Neural cell (in vitro differentiated cells): Measurements from ENCODE around the gene PUM1.

Source experiments
- EP300 ChIP-seq: fragments of 450-650 bp; conservative IDR thresholded peaks from 2 replicates; pipeline ENCODE4 v1.6.1; 2014; ENCODE audit warnings: antibody characterized with exemption, mild to moderate bottlenecking, moderate library complexity; ENCODE audit not compliant: poor library complexity, severe bottlenecking
- EZH2 ChIP-seq: fragments of 200-600, 300-800 bp; shearing (Covaris generic), sonication (generic); IDR thresholded peaks from 2 replicates; pipeline ENCODE4 v1.6.1; 2014; ENCODE audit warnings: antibody characterized with exemption, low read length, borderline replicate concordance, mild to moderate bottlenecking; ENCODE audit not compliant: insufficient read depth, poor library complexity, severe bottlenecking
- POLR2AphosphoS5 ChIP-seq: IDR thresholded peaks from 2 replicates; pipeline ENCODE4 v1.6.1; 2012
- RAD21 ChIP-seq: fragments of 450-650 bp; conservative IDR thresholded peaks from 2 replicates; pipeline ENCODE4 v1.6.1; 2014; ENCODE audit warnings: antibody characterized with exemption, mild to moderate bottlenecking, moderate library complexity
- REST ChIP-seq: IDR thresholded peaks from 2 replicates; pipeline ENCODE4 v1.6.1; 2012; ENCODE audit warnings: borderline replicate concordance
- SMC3 ChIP-seq: fragments of 450-650 bp; conservative IDR thresholded peaks from 2 replicates; pipeline ENCODE4 v1.6.1; 2014; ENCODE audit warnings: antibody characterized with exemption, mild to moderate bottlenecking, moderate library complexity; ENCODE audit not compliant: poor library complexity
- TAF1 ChIP-seq: IDR thresholded peaks from 2 replicates; pipeline ENCODE4 v1.6.1; 2012; ENCODE audit warnings: low read depth
- TF ChIP-seq, protein P1 (sequence below): fragments of 450-650 bp; IDR thresholded peaks from 2 replicates; pipeline ENCODE4 v1.5.1; 2014; ENCODE audit warnings: antibody characterized with exemption, mild to moderate bottlenecking, moderate library complexity; ENCODE audit not compliant: poor library complexity, severe bottlenecking

GRCh38 chr1:31051611-31052010 is 13.9 kb downstream of the PUM1 start:
- no peak for TF ChIP-seq RAD21
- TF ChIP-seq, protein P1, sequence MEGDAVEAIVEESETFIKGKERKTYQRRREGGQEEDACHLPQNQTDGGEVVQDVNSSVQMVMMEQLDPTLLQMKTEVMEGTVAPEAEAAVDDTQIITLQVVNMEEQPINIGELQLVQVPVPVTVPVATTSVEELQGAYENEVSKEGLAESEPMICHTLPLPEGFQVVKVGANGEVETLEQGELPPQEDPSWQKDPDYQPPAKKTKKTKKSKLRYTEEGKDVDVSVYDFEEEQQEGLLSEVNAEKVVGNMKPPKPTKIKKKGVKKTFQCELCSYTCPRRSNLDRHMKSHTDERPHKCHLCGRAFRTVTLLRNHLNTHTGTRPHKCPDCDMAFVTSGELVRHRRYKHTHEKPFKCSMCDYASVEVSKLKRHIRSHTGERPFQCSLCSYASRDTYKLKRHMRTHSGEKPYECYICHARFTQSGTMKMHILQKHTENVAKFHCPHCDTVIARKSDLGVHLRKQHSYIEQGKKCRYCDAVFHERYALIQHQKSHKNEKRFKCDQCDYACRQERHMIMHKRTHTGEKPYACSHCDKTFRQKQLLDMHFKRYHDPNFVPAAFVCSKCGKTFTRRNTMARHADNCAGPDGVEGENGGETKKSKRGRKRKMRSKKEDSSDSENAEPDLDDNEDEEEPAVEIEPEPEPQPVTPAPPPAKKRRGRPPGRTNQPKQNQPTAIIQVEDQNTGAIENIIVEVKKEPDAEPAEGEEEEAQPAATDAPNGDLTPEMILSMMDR = no peak
- TF ChIP-seq EP300 = no peak
- TF ChIP-seq POLR2AphosphoS5 = no peak
- no peak for TF ChIP-seq TAF1
- no peak for TF ChIP-seq EZH2
- no peak for TF ChIP-seq SMC3
- no peak for TF ChIP-seq REST
